BE2C (cell line): ENCODE results near the gene GNAQ.

Source experiments
- DNase-seq: peaks from one replicate; pipeline ENCODE4 v3.0.0-alpha.2; 2020
- H3K27me3 ChIP-seq: fragments of 250-450 bp; sonication (Bioruptor Pico); 2 replicates; pipeline ENCODE4 v1.5.1; 2020; ENCODE audit warnings: mild to moderate bottlenecking
- H3K36me3 ChIP-seq: fragments of 250-450 bp; sonication (Bioruptor Pico); 2 replicates; pipeline ENCODE4 v1.5.1; 2020; ENCODE audit warnings: mild to moderate bottlenecking
- H3K4me1 ChIP-seq: fragments of 250-450 bp; sonication (Bioruptor Pico); 2 replicates; pipeline ENCODE4 v1.5.1; 2020
- H3K4me3 ChIP-seq: 2 replicates; pipeline ENCODE4 v1.5.1; 2011; ENCODE audit warnings: low read depth, low read length
- H3K9me3 ChIP-seq: fragments of 250-450 bp; sonication (Bioruptor Pico); 2 replicates; pipeline ENCODE4 v1.5.1; 2020
- CTCF ChIP-seq: IDR thresholded peaks from 2 replicates; pipeline ENCODE4 v1.5.1; 2012; ENCODE audit warnings: mild to moderate bottlenecking, low read depth, low read length

GNAQ gene

DNA sequence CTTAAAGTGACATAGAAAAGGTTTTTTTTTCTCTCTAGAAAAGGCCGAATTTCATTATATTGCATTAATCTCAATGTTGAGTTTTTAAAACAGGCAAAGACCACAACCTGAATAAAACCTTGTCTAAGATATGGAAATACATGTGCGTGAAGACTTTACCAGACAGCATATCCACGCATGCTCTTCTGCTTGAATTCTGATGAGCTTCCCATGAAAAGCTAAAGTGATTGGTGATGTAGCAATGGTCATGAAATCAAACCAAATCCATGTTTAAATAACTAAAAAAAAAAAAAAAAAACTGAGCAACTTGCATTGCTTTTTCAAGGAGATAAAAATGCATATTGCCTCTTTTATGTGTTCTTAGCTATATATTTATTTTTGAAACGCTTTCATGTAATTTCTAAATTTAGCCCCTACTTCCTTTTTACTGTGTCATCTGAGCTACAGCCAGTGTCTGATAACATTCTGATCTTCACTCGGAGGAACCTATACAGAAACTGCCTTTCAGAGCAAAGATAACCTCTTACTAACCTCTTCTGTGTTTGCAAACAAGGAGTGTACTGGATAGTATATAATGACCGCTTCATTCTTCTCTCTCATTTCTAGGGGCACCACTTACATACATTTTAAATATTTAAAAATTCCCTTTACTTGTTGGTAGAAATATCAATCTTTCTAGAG lies 204.4 kb downstream of the GNAQ start:
- DNase-seq, result no peak
- Histone ChIP-seq H3K4me3 (no peak overlapping the region), H3K36me3 (peaks cover 3% of the 10 kb centered on the region; the same call in 1 of the 2 replicates), H3K4me1 (peaks cover 1% of the 10 kb centered on the region), H3K9me3 (no peaks in the 10 kb centered on the region), H3K27me3 (no peaks in the 10 kb centered on the region; the same call in 1 of the 2 replicates)
- no peak for TF ChIP-seq CTCF

DNA sequence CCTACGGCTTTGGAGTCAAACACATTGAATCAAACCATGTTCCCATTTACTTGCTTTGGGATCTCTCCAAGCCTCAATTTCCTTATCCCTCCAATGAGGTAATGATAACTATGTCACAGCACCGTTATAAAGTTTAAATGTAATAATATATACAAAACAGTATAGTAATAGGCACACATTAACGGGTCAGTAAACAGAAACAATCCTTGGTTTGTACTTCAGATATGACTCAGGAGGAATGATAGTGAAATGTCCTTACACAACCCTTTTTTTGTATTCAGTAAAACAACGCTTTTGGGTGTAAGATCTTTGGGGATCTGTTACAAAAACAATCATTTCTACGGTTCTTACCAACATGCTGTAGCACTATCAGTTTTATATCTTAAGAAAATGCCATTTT lies 205.0 kb downstream of the GNAQ start:
- peaks cover 3% of the 10 kb centered on the region; the same call in 1 of the 2 replicates for H3K36me3 ChIP-seq
- H3K4me1 ChIP-seq, result peaks cover 7% of the 10 kb centered on the region
- H3K27me3 ChIP-seq, result no peaks in the 10 kb centered on the region; the same call in 1 of the 2 replicates
- DNase-seq, result no peak
- no peaks in the 10 kb centered on the region for H3K9me3 ChIP-seq
- no peak overlapping the region for H3K4me3 ChIP-seq
- TF ChIP-seq CTCF, result no peak

DNA sequence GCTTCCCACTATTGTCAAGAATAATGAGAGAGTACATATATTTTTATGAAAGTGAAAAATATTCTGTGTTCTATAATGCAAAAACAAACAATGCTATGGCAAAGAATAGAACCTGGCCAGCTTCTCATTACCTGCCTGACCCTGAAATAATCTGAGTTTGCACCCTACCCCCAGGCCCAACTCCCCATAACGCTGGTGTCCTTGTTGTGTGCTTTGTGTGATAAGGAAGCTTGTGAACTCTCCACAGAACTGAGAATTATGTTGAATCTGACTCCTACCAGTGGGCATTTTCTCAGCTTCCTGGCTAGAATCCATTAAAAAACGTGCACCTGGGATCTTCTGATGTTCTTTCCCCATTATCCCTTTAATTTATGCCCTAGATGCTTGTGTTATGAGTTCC lies 205.5 kb downstream of the GNAQ start:
- Histone ChIP-seq H3K27me3 (no peaks in the 10 kb centered on the region; the same call in 1 of the 2 replicates), H3K4me1 (peaks cover 10% of the 10 kb centered on the region), H3K9me3 (no peaks in the 10 kb centered on the region), H3K4me3 (no peak overlapping the region), H3K36me3 (peaks cover 3% of the 10 kb centered on the region; the same call in 1 of the 2 replicates)
- no peak for DNase-seq
- no peak for TF ChIP-seq CTCF

GRCh38 chr9:77825361-77825760 lies 206.2 kb downstream of the GNAQ start:
- H3K4me3 ChIP-seq, result no peak overlapping the region
- H3K27me3 ChIP-seq, result no peaks in the 10 kb centered on the region; the same call in 1 of the 2 replicates
- no peak for TF ChIP-seq CTCF
- no peaks in the 10 kb centered on the region for H3K9me3 ChIP-seq
- peaks cover 3% of the 10 kb centered on the region; the same call in 1 of the 2 replicates for H3K36me3 ChIP-seq
- no peak for DNase-seq
- H3K4me1 ChIP-seq, result peaks cover 12% of the 10 kb centered on the region

- peaks cover 3% of the 10 kb centered on the region; the same call in 1 of the 2 replicates for H3K36me3 ChIP-seq
- no peaks in the 10 kb centered on the region for H3K9me3 ChIP-seq
- H3K27me3 ChIP-seq, result no peaks in the 10 kb centered on the region
- TF ChIP-seq CTCF, result no peak
- DNase-seq, result no peak
- peaks cover 20% of the 10 kb centered on the region for H3K4me1 ChIP-seq
- no peak overlapping the region for H3K4me3 ChIP-seq
Observed at GRCh38 chr9:77820293-77820954, 211.2 kb downstream of the GNAQ start.

DNA sequence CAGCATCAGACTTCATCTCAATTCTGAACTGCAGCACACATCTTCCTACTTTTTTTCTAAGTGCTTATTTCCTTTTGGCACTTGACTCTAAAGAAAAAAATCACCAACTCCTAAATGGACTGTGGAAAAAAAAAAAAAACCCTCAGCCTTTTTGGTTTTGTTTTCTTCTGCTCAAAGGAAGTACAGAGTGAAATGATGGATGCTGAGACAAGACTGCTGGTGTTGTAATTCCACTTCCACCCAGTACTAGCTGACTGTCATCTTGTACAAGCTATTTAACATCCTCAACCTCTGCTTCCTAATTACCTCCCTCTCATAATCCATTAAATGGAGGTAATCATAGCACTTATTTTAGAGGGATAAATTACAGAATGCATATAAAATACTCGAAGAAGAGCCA lies 212.0 kb downstream of the GNAQ start:
- DNase-seq, result no peak
- no peaks in the 10 kb centered on the region for H3K27me3 ChIP-seq
- no peak for TF ChIP-seq CTCF
- H3K36me3 ChIP-seq, result no peaks in the 10 kb centered on the region; the same call in 1 of the 2 replicates
- no peak overlapping the region for H3K4me3 ChIP-seq
- no peaks in the 10 kb centered on the region for H3K9me3 ChIP-seq
- peaks cover 27% of the 10 kb centered on the region for H3K4me1 ChIP-seq
